Type B pancreatic cell (in vitro differentiated cells): ENCODE data around the gene ARL17A. TPM values are rescaled to one million over a fixed set of nuclear protein-coding genes. Genes with fewer than 3 reads are reported as not detected.
"Not testable (repeated sequence)": the region's sequence is repeated elsewhere in the genome, so short reads cannot be mapped to it uniquely, and the experiment has no call there.

Source experiments
- DNase-seq: peaks from one replicate; pipeline ENCODE4 v3.0.0; 2021; ENCODE audit warnings: mixed read lengths; ENCODE audit not compliant: unreplicated experiment; ENCODE audit errors: extremely low spot score
- H3K27ac Mint-ChIP-seq: 2 replicates; pipeline ENCODE4 v1.8.0; 2021; ENCODE audit warnings: mild to moderate bottlenecking, mixed read lengths
- H3K27me3 Mint-ChIP-seq: 2 replicates; pipeline ENCODE4 v1.8.0; 2021; ENCODE audit warnings: mixed read lengths
- H3K36me3 Mint-ChIP-seq: 2 replicates; pipeline ENCODE4 v1.8.0; 2021; ENCODE audit warnings: mixed read lengths
- H3K4me1 Mint-ChIP-seq: one replicate; pipeline ENCODE4 v1.8.0; 2021; ENCODE audit warnings: mixed read lengths; ENCODE audit not compliant: unreplicated experiment
- H3K4me3 Mint-ChIP-seq: 2 replicates; pipeline ENCODE4 v1.8.0; 2021; ENCODE audit warnings: mild to moderate bottlenecking, mixed read lengths
- H3K9me3 Mint-ChIP-seq: 2 replicates; pipeline ENCODE4 v1.8.0; 2021; ENCODE audit warnings: mixed read lengths
- long read RNA-seq: library from polyadenylated mRNA; unstranded; transcript quantifications from one replicate; pipeline ENCODE4 v2.0.0, GENCODE V29; 2020
- total RNA-seq: library from RNA; stranded (reverse); gene quantifications from 2 replicates; pipeline ENCODE4 v1.2.1, GENCODE V29; 2021; ENCODE audit warnings: low replicate concordance

ARL17A gene
- 9.8 and 19.7 TPM in 2 replicates for total RNA-seq
- long read RNA-seq, transcript ARL17A-202 (4 exons, 3,945 nt), result major isoform, 9 of 33 reads
- long read RNA-seq, partial matches to known transcripts, result 0 of 33 reads
- long read RNA-seq, other reads (novel, unspliced or antisense), result 23 of 33 reads

DNA sequence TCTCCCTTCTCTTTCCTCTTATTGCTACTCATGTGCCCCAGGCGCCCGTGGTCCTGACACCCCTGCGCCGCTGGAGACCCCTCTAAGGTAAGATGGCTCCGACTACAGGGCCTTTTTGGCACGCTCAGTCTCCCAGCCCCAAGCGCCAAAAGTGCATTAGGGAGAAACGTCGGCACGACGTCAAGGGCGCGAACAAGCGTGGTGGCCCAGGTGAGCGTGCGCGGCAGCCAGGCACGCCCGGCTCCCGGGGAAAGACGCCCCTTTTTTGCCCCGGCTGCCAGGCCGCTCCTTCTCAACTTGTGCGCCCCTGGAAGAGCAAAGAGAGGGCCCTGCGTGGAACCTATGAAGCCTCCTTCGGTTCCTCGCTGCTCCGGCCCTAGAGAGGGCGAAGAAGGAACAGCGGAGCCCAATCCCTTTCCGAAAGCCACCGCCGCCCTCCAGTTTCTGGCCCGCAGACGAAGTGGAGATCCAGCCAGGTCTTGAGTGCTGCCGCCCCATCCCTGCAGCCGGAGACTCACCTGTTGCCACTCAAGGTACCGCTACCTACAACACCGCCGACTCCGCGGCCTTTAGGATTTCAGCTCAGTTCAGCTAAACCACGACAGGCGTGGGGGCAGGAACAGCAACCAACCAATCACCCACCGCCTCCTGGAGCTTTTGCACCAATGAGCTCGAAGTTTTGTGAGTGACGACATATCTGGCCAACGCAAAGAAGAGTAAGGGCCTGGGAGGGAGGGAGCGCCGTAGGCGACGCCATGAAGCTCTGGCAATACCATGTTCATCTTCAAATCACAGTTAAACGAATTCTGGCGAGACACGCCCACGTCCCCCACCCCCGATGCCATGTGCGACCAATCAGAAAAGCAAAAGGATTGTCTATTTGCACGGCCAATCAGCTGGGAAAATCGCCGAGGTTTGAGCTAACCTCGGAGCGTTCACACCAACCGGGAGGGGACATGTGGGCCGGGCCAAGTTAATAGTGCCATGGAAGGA is at the start of gene ARL17A:
TSS of gene ARL17A (minus strand) at position 609 of the 993 bp plus-strand sequence. CDS start 3,369 bp downstream, outside the sequence.
- not testable (repeated sequence) for H3K9me3 Mint-ChIP-seq, H3K27ac Mint-ChIP-seq, H3K36me3 Mint-ChIP-seq, H3K4me1 Mint-ChIP-seq, H3K27me3 Mint-ChIP-seq
- H3K4me3 Mint-ChIP-seq, result peak within 1 kb of the TSS; percentile 77
- peak; percentile 80 for DNase-seq

DNA sequence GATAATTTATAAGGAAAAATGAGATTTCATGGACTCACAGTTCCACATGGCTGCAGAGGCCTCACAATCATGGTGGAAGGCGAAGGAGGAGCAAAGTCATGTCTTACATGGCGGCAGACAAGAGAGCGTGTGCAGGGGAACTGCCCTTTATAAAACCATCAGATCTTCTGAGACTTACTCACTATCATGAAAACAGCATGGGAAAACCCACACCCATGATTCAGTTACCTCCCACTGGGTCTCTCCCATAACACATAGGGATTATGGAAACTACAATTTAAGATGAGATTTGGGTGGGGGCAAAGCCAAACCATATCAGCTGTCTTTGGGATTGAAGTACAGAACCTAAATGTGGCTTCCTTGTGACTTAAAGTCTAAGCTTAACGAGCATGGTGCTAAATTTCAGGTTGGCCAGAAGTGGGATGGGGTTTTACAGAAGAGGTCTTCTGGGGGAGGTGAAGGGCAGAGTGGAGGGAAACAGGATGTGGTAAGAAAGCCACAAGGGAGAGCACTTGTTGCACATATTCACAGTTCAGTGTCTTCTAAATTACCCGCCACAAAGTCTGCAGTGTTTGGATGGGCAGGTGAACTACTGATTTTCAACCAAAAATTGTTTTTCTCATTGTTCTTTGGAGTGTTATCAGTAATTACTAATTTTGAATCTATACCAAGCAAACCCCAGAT is 49.4 kb upstream of the ARL17A start:
- not testable (repeated sequence) for H3K27me3 Mint-ChIP-seq, H3K9me3 Mint-ChIP-seq, H3K27ac Mint-ChIP-seq, H3K4me1 Mint-ChIP-seq, H3K4me3 Mint-ChIP-seq, H3K36me3 Mint-ChIP-seq, DNase-seq

DNA sequence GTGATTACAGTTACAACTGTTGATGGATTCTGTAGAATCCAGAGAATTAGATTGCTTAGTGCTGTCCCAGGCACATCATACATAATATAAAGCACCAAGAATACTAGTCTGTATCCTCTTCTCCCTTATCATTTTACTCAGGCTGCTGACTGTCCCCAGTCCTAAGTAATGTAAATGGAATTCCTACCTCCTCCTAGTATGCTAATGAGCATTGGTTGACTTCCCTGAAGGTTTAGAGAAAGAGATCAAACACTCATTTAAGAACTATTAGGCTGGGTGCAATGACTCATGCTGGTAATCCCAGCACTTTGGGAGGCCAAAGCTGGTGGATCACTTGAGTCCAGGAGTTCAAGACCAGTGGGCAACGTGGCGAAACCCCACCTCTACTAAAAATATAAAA is 48.0 kb upstream of the ARL17A start:
- not testable (repeated sequence) for H3K27ac Mint-ChIP-seq, H3K4me3 Mint-ChIP-seq, H3K27me3 Mint-ChIP-seq, H3K9me3 Mint-ChIP-seq, H3K36me3 Mint-ChIP-seq, DNase-seq, H3K4me1 Mint-ChIP-seq

DNA sequence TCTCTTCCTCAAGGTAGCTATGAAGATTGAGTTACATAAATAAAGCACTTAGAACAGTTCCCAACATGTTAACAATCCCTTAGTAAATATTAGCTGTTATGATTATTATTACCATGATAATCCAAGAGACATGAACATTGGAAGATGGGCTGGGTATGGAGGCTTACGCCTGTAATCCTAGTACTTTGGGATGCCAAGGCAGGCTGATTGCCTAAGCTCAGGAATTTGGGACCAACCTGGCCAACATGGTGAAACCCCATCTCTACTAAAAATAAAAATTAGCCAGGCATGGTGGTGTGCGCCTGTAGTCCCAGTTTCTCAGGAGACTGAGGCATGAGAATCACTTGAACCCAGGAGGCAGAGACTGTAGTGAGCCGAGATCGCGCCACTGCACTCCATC is 45.2 kb upstream of the ARL17A start:
- not testable (repeated sequence) for H3K4me1 Mint-ChIP-seq, H3K36me3 Mint-ChIP-seq, H3K4me3 Mint-ChIP-seq, H3K9me3 Mint-ChIP-seq, H3K27ac Mint-ChIP-seq, DNase-seq, H3K27me3 Mint-ChIP-seq

DNA sequence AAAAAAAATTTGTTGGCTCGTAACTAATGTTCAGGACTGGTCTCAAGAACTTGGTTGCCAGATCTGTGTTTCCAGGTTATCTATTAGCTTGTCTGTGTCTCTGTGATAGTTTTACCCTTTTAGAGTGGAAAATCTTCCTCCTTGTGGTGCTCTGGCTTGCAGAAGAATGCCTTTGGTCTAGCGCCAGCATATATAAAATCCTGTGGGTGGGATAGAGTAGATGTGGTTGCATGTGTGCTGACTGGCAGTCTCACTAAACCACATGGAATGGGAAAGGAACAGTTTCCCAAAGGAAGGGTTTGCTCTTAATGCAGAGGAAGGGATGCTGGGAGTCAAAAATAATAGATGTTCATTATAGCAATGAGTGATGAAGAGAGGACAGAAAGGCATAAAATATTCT is 44.3 kb upstream of the ARL17A start:
- not testable (repeated sequence) for H3K36me3 Mint-ChIP-seq, H3K9me3 Mint-ChIP-seq, H3K27me3 Mint-ChIP-seq, H3K4me1 Mint-ChIP-seq, H3K4me3 Mint-ChIP-seq, DNase-seq, H3K27ac Mint-ChIP-seq

DNA sequence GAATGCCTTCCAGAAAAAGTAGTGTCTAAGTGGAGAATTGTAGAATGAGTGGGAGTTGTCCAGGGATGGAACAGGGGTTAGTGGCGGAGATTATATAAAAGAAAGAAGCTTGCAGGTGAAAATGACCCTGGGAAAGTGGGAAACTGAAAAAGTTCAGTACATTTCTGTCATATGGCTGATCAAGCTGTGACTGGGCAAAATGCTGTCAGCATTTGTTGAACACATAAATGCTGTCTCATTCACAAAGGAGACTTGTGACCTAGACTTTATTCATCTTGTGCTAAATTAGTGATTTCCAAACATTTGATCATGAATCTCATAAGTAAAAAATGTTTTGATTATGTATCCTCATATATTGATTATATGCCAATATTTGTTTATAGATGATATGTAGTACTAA is 39.5 kb upstream of the ARL17A start:
- not testable (repeated sequence) for H3K27me3 Mint-ChIP-seq, H3K9me3 Mint-ChIP-seq, H3K4me1 Mint-ChIP-seq, H3K4me3 Mint-ChIP-seq, H3K36me3 Mint-ChIP-seq, H3K27ac Mint-ChIP-seq, DNase-seq

DNA sequence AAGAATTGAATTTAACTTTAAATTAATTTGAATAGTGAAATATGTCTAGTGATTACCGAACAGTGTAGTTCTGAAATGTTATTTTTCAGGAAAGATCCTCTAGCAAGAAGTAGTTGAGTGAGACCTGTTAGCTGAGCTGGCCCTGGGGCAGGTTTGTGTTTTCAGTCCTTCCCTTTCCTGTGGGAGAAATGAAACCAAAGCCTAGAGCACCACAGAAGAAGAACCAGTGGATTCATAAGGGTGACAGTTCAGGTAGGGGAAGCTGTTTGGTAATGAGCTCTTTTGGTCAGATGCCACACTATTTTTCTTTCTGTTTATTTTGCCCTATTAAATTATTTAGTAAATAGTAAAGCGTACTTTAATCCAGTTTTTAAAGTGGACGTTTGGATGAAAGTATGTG is 37.6 kb upstream of the ARL17A start:
- not testable (repeated sequence) for H3K27me3 Mint-ChIP-seq, H3K4me3 Mint-ChIP-seq, H3K27ac Mint-ChIP-seq, H3K36me3 Mint-ChIP-seq, H3K4me1 Mint-ChIP-seq, H3K9me3 Mint-ChIP-seq, DNase-seq

DNA sequence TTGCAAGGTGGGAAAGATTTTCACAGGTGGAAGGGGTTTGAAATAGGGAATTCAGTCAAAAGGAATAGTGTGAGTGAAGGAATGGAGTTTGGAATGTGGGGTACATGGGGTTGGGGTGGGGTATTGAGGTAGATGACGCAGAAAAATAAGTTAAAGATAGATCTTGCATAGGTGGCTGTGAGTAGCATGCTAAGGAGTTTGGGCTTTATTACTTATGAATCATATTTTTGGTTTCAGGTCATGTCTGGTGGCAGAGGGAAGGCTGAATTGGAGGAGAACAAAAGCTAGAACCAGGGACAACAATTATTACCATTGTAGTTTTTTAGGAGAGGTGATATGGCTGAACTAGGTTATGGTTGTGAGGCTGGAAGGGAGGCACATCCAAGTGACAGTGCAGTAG is 34.4 kb upstream of the ARL17A start:
- H3K9me3 Mint-ChIP-seq, DNase-seq, H3K27me3 Mint-ChIP-seq, H3K36me3 Mint-ChIP-seq, H3K27ac Mint-ChIP-seq, H3K4me3 Mint-ChIP-seq, H3K4me1 Mint-ChIP-seq: not testable (repeated sequence)

DNA sequence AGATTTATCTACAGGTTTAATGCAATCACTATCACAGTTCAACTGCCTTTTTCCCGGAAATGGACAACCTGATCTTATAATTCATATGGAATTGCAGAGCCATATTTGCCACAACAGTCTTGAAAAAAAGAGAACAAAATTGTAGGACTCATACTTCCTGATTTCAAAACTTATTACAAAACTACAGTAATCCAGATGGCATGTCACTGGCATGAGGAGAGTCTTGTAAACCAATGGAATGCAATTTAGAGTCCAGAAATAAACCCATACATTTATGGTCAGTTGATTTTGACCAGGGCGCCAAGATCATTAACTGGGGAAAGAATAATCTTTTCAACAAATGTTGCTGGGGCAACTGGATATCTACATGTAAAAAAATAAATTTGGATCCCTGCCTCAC is 31.8 kb upstream of the ARL17A start:
- H3K36me3 Mint-ChIP-seq, H3K9me3 Mint-ChIP-seq, H3K27me3 Mint-ChIP-seq, DNase-seq, H3K4me3 Mint-ChIP-seq, H3K27ac Mint-ChIP-seq, H3K4me1 Mint-ChIP-seq: not testable (repeated sequence)

DNA sequence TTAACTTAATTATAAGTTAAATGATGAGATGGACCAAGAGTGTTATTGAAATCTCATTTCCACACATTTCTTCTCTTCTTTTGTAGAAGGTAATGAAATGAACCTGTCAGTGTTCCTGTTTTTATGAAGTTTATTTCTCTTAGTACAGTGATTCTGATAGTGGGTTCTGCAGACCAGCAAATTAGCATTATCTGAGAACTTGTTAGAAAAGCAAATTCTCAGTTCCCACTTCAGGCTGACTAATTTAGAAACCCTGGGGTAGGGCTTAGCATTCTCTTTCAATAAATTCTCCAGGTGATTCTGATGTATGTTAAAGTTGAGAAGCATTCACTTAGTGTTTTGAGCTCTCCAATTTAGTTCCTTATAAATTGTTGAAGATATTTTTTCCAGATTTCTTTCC is 23.6 kb upstream of the ARL17A start:
- not testable (repeated sequence) for H3K36me3 Mint-ChIP-seq, H3K9me3 Mint-ChIP-seq, H3K4me3 Mint-ChIP-seq, H3K4me1 Mint-ChIP-seq, H3K27ac Mint-ChIP-seq, H3K27me3 Mint-ChIP-seq, DNase-seq

DNA sequence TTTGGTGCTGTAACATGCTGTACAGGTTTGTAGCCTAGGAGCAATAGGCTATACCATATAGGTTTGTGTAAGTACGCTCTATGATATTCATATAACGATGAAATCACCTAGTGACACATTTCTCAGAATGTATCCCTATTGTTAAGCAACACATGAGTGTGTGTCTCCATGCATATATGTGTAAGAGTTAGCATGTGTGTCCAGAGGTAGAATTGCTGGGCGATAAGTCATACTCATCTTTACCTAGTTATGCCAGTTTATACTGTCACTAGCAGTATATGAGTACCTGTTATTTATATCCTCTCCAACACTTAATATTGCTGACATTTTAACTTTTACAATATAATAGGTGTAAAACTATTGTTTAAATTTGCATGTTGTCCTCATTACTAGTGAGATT is 21.3 kb upstream of the ARL17A start:
- not testable (repeated sequence) for DNase-seq, H3K4me1 Mint-ChIP-seq, H3K9me3 Mint-ChIP-seq, H3K36me3 Mint-ChIP-seq, H3K27ac Mint-ChIP-seq, H3K27me3 Mint-ChIP-seq, H3K4me3 Mint-ChIP-seq

DNA sequence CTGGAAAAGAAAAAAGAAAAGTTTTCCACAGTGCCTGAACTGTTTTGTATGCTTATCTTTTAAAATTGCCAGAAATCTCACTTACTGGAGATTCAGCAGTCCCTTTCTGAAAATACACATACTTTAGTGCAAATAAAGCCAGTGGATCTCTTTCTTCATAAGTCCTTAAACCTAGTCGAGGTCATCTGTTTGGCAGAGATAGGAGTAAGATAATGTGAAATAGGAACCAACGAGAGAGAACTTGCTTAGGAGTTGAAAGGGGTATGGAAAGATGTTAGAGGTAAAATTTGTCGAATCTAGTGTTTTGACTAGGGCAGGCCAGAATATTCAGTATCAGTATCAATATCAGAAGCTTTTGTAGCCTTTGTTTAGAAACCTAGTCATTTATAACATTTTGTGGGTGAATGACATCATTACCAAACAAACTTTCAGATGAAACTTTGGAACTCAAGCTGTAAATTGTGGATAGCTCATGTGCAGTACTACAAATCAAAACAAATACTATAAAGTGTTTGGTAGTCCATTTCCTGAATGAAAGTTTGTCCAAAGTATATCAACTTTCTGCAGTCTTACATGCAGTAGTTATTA is 18.9 kb upstream of the ARL17A start:
- not testable (repeated sequence) for H3K4me3 Mint-ChIP-seq, H3K36me3 Mint-ChIP-seq, DNase-seq, H3K27me3 Mint-ChIP-seq, H3K27ac Mint-ChIP-seq, H3K9me3 Mint-ChIP-seq, H3K4me1 Mint-ChIP-seq

DNA sequence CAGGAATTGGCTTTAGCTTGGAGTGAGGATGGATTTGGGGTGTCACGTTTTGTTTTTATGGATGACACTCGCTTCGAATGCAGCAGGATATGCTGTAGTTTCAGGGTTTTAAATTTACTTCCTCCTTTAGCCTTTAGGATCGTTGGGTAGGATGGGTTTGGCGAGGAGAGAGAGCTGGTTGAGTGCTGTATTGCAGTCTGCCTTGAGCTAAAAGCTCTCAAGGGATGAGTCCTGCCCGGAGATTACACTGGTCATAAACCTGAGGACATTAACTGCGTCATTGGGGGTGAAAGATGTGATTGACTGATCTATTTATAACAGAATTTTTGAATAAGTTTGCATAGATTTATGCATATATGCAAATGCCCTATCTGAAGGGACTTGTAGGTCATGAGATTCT is 11.8 kb upstream of the ARL17A start:
- H3K27ac Mint-ChIP-seq, H3K27me3 Mint-ChIP-seq, H3K36me3 Mint-ChIP-seq, H3K9me3 Mint-ChIP-seq, H3K4me1 Mint-ChIP-seq, DNase-seq, H3K4me3 Mint-ChIP-seq: not testable (repeated sequence)
